Prostate gland (tissue), 2 donors: Measurements from ENCODE around the gene TMTC2. TPM values are rescaled to one million over a fixed set of nuclear protein-coding genes. Genes with fewer than 3 reads are reported as not detected.

Source experiments
- DNase-seq: peaks from one replicate; pipeline ENCODE4 v3.0.0-alpha.2; 2019; ENCODE audit warnings: low spot score
- H3K27ac ChIP-seq, 2 donors: fragments of 200-600 bp; sonication (generic); 2 replicates each; pipeline ENCODE4 v1.5.1; 2017 to 2019
- H3K27me3 ChIP-seq: fragments of 200-600 bp; sonication (generic); replicated peaks from 2 replicates; pipeline ENCODE4 v1.5.1; 2019; ENCODE audit not compliant: insufficient read depth
- H3K36me3 ChIP-seq, 2 donors: fragments of 200-600 bp; sonication (generic); 1 replicate in 1 of 2; 2 replicates in 1 of 2; pipeline versions ENCODE4 v1.5.1 to v1.8.1; 2017 to 2019
- H3K4me1 ChIP-seq: fragments of 200-600 bp; sonication (generic); replicated peaks from 2 replicates; pipeline ENCODE4 v1.5.1; 2019
- H3K4me3 ChIP-seq, 2 donors: fragments of 200-600 bp; sonication (generic); 2 replicates each; pipeline ENCODE4 v1.5.1; 2017 to 2019
- H3K9me3 ChIP-seq: fragments of 200-600 bp; sonication (generic); 2 replicates; pipeline ENCODE4 v1.5.1; 2017
- POLR2A ChIP-seq: fragments of 450-650 bp; IDR thresholded peaks from one replicate; pipeline ENCODE4 v1.6.1; 2016; ENCODE audit warnings: antibody characterized with exemption, mild to moderate bottlenecking
- POLR2AphosphoS5 ChIP-seq: sonication (generic); formaldehyde crosslinking; IDR thresholded peaks from one replicate; pipeline ENCODE4 v1.6.1; 2017; ENCODE audit warnings: antibody characterized with exemption
- WGBS: methylation state at CpG from one replicate; pipeline ENCODE4 v1.1.5; 2018; 5-methylcytosine and 5-hydroxymethylcytosine counted together
- intact Hi-C: fragments of 100-400 bp; cut with DNase I; formaldehyde crosslinking; loops from one replicate; pipeline ENCODE4 v1.14.2; 2022
- total RNA-seq, 2 donors: library from RNA; depleted of rRNA; stranded (reverse); fragments of >200 nt; gene quantifications; one replicate each; pipeline ENCODE4 v1.1.0, GENCODE V29; 2016
- TF ChIP-seq, protein P1 (sequence below), 4 experiments: fragments of 200-600 bp in 2 of 4; fragments of 450-650 bp in 2 of 4; sonication (generic) in 2 of 4; IDR thresholded peaks; 1 replicate in 3 of 4; 2 replicates in 1 of 4; pipeline ENCODE4 v1.5.1; 2016 to 2019; ENCODE audit warnings: antibody characterized with exemption in 4 of 4, mild to moderate bottlenecking in 2 of 4, moderate library complexity in 2 of 4

The TMTC2 gene
- total RNA-seq, 2 donors from 2014 or later: 19.0 to 30.7 TPM

DNA sequence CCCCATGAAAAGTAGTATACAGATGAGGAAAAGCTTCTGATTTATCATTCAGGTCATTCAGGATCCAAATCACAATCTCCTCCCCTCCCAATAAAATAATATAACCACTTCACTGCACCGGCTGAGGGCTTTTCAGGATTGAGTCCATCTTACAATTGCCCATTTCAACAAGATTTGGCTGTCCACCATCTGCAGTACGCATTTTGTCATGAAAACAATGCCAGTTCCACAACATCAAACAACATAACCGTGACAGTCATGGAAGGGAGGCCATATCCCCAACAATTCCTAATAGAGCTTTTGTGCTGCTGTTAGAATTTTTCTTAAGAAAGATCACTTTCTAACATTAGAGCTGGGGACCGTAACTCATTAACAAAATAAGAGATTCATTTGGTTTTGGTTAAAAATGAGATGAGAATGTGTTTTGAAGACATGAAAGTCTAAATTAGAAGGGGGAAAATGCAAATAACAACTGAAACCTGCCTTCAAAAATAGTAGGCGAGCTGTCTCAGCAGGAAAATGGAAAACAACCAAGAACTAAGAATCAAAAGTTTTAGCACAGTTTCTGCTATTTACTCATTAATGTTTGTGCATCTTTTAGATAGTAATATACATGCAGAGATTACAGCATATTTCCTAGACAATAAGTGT lies 38.3 kb upstream of the TMTC2 start:
- H3K4me3 ChIP-seq: no peak overlapping the region
- H3K27ac ChIP-seq: no peak overlapping the region
- no peaks in the 10 kb centered on the region for H3K36me3 ChIP-seq
- DNase-seq: no peak
- H3K4me1 ChIP-seq: no peaks in the 10 kb centered on the region
- intact Hi-C loops: no loop called here
- no peaks in the 10 kb centered on the region for H3K27me3 ChIP-seq
- WGBS: 81% methylated on average over 5 of the region's 5 CpGs
- TF ChIP-seq, protein P1, sequence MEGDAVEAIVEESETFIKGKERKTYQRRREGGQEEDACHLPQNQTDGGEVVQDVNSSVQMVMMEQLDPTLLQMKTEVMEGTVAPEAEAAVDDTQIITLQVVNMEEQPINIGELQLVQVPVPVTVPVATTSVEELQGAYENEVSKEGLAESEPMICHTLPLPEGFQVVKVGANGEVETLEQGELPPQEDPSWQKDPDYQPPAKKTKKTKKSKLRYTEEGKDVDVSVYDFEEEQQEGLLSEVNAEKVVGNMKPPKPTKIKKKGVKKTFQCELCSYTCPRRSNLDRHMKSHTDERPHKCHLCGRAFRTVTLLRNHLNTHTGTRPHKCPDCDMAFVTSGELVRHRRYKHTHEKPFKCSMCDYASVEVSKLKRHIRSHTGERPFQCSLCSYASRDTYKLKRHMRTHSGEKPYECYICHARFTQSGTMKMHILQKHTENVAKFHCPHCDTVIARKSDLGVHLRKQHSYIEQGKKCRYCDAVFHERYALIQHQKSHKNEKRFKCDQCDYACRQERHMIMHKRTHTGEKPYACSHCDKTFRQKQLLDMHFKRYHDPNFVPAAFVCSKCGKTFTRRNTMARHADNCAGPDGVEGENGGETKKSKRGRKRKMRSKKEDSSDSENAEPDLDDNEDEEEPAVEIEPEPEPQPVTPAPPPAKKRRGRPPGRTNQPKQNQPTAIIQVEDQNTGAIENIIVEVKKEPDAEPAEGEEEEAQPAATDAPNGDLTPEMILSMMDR (IDR thresholded peaks at IDR 0.05): no peak
- TF ChIP-seq POLR2AphosphoS5 (no peak), POLR2A (no peak)
- no peaks in the 10 kb centered on the region for H3K9me3 ChIP-seq

DNA sequence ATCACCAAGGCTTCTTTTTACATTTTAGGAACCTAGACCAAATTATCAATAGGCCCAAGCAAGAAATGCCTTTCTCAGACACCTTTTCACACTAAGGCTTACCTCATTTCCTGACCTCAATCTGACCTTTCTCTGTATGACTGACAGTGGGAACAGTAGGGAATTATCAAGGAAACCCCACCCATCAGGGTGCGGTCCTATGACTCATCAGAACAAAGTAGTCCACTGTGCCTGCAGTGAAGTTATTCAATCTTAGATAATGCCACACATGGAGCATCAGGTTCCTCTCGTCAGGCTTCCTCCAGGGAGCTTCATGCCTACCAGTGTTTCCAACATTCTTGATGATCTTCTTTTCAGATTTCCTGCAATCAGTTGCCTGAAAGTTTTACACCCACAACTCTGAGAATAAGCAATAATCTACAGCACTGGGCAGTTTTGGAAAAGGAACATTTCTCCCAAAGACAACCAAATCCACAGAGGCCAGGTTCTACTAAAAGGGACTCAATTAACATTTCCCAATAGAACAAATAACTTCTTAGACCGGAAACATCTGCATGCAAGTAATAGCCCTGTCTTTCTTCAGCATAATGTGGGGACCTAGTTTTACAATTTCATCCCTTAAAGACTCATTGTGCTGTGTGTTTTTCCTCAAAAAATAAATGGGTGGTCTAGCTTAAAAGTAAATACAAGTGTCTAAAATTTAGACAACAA lies 35.9 kb upstream of the TMTC2 start:
- no peak for DNase-seq
- no peak overlapping the region for H3K4me3 ChIP-seq

DNA sequence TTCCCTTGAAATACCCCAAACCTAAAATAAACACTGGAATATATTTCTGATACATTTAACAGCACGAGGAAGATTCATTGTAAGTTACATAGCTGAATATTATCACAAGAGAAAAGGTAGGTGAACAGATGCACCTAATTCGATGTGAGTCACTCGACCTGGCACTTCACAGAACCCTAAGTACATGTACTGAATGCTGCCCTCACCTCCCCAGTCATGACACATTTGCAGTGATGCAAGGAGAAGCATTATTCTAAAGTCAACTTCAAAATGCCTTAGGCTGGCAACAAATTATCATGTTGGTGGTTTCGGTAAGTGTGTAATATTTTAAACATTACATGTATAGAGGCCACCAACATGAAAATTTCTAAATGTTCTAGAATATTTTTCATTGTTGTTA lies 35.2 kb upstream of the TMTC2 start:
- 86% methylated on average over 4 of the region's 4 CpGs for WGBS
- Histone ChIP-seq H3K27me3 (no peaks in the 10 kb centered on the region), H3K9me3 (no peaks in the 10 kb centered on the region), H3K4me1 (no peaks in the 10 kb centered on the region), H3K36me3 (no peaks in the 10 kb centered on the region), H3K4me3 (no peak overlapping the region), H3K27ac (no peak overlapping the region)
- TF ChIP-seq, protein P1 (IDR thresholded peaks at IDR 0.05): no peak
- intact Hi-C loops: no loop called here
- no peak for DNase-seq

More for the DNA sequence above, 35.9 kb upstream of the TMTC2 start:
- Histone ChIP-seq H3K36me3 (no peaks in the 10 kb centered on the region), H3K27me3 (no peaks in the 10 kb centered on the region), H3K27ac (no peak overlapping the region), H3K9me3 (no peaks in the 10 kb centered on the region), H3K4me1 (no peaks in the 10 kb centered on the region)
- WGBS: 66% methylated on average over 3 of the region's 3 CpGs
- intact Hi-C loops: no loop called here
- no peak for TF ChIP-seq POLR2AphosphoS5

DNA sequence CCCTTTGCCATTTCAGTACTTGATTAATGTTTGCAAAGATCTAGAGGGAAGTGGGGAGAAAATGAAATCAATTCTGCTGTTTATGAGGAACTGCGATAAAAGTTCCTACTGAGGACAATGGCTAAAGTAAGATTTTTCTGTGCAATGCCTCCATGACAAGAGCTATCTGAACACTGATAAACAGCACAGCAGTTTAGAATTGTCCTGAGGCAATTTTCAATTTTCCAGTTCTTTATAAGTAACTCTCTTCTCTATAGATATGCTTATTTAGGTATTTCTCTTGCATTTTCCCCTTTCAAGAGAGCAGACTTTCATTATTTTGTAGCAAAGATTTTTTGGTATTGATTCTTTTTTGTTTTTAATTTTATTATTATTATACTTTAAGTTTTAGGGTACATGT lies 34.6 kb upstream of the TMTC2 start:
- H3K4me1 ChIP-seq: no peaks in the 10 kb centered on the region
- no peaks in the 10 kb centered on the region for H3K36me3 ChIP-seq
- no peak overlapping the region for H3K4me3 ChIP-seq
- TF ChIP-seq, protein P1 (IDR thresholded peaks at IDR 0.05): no peak
- TF ChIP-seq POLR2AphosphoS5: no peak
- TF ChIP-seq POLR2A: no peak
- WGBS: 83% methylated on average over 1 of the region's 1 CpG
- no peaks in the 10 kb centered on the region for H3K9me3 ChIP-seq
- no peaks in the 10 kb centered on the region for H3K27me3 ChIP-seq
- H3K27ac ChIP-seq: no peak overlapping the region
- intact Hi-C loops: no loop called here
- DNase-seq: no peak

DNA sequence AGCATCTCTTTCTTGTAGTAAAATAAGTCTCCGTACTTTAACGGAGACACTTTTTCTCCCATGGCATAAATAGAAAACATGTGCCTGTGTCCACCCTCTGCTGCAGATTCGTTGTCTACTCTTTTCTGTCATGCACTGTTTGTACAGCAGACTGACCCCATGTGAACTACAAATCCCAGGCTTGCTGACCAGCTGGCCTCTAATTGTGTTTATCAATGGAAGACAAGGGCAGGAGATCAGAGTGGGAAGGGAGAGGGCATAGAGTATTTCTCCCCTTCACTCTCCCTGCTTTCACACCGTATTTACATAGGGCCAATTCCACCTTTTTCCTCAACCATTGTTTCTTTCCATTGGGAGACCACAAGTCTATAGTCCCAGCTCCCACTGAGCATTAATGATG lies 31.0 kb upstream of the TMTC2 start:
- Histone ChIP-seq H3K4me1 (no peaks in the 10 kb centered on the region), H3K4me3 (no peak overlapping the region), H3K9me3 (no peaks in the 10 kb centered on the region), H3K27ac (no peak overlapping the region), H3K27me3 (no peaks in the 10 kb centered on the region), H3K36me3 (no peaks in the 10 kb centered on the region)
- TF ChIP-seq POLR2A: no peak
- TF ChIP-seq, protein P1 (IDR thresholded peaks at IDR 0.05): no peak
- TF ChIP-seq POLR2AphosphoS5: no peak
- WGBS: 77% methylated on average over 4 of the region's 4 CpGs
- no peak for DNase-seq
- intact Hi-C loops: no loop called here
